A549 (cell line): ENCODE data around the gene STARD9. TPM values are rescaled to one million over a fixed set of nuclear protein-coding genes. Genes with fewer than 3 reads are reported as not detected.

Experiments used
- ATAC-seq, 2 experiments: fragments of 200-7000 bp in 1 of 2; fragments of >200 bp in 1 of 2; cut with Nextera tagmentation in 1 of 2; cut with Tn5 transposase in 1 of 2; 3 replicates each; pipeline versions ENCODE4 v1.8.0 to v1.9.1; 2018 to 2020; ENCODE audit warnings: mild to moderate bottlenecking in 1 of 2, moderate library complexity in 1 of 2
- CTCF ChIA-PET: fragments of 300-600 bp; sonication (Branson Sonifier 250); formaldehyde crosslinking; extraction: SDS; loops from one replicate; lab custom pipeline; 2021; ENCODE audit warnings: antibody characterized with exemption, inconsistent platforms; lab: Yijun Ruan, JAX
- POLR2A ChIA-PET: fragments of 350-600 bp; formaldehyde crosslinking; extraction: SDS; loops from one replicate; lab custom pipeline; 2021; ENCODE audit warnings: antibody characterized with exemption, inconsistent platforms; lab: Yijun Ruan, JAX
- DNase-seq, 2 experiments: peaks; one replicate each; pipeline versions ENCODE4 v3.0.0 to v3.0.0-alpha.2; 2011 to 2016; ENCODE audit warnings: low read depth in 1 of 2, low spot score in 1 of 2
- FAIRE-seq: peaks from 2 replicates; lab custom pipeline; 2011; peaks lifted over from hg19 to GRCh38; lab: Jason Lieb, UNC
- H3K27ac ChIP-seq, 2 experiments: fragments of >200 bp; sonication (Bioruptor Twin); formaldehyde crosslinking; 3 replicates each; pipeline ENCODE4 v1.5.1; 2016 to 2017
- H3K4me1 ChIP-seq: fragments of >200 bp; sonication (Bioruptor Twin); formaldehyde crosslinking; 3 replicates; pipeline ENCODE4 v1.6.1; 2016
- H3K4me2 ChIP-seq: fragments of >200 bp; sonication (Bioruptor Twin); formaldehyde crosslinking; 3 replicates; pipeline ENCODE4 v1.6.1; 2016
- H3K4me3 ChIP-seq: fragments of >200 bp; sonication (Bioruptor Twin); formaldehyde crosslinking; 3 replicates; pipeline ENCODE4 v1.5.1; 2016
- H3K9me3 ChIP-seq: fragments of >200 bp; sonication (Bioruptor Twin); formaldehyde crosslinking; 3 replicates; pipeline ENCODE4 v1.6.1; 2016
- ATOH8 ChIP-seq: fragments of 250-450 bp; sonication (Bioruptor Pico); IDR thresholded peaks from 2 replicates; pipeline ENCODE4 v1.5.0; 2020; ENCODE audit warnings: low read depth, mild to moderate bottlenecking, moderate library complexity
- BCL3 ChIP-seq: fragments of >200 bp; sonication (Bioruptor Twin); formaldehyde crosslinking; IDR thresholded peaks from 3 replicates; pipeline ENCODE4 v1.6.1; 2016
- CBX2 ChIP-seq: fragments of 200-600 bp; sonication (generic); IDR thresholded peaks from 2 replicates; pipeline ENCODE4 v1.6.1; 2016; ENCODE audit warnings: low read depth, mild to moderate bottlenecking, borderline replicate concordance
- CBX8 ChIP-seq: fragments of 200-600 bp; sonication (generic); IDR thresholded peaks from 2 replicates; pipeline ENCODE4 v1.6.1; 2016
- EHMT2 ChIP-seq: fragments of 200-600 bp; sonication (generic); IDR thresholded peaks from 2 replicates; pipeline ENCODE4 v1.6.1; 2016; ENCODE audit warnings: antibody characterized with exemption, low read depth, mild to moderate bottlenecking, moderate library complexity
- ESRRA ChIP-seq: fragments of 150-350 bp; IDR thresholded peaks from 2 replicates; pipeline ENCODE4 v1.6.1; 2014; ENCODE audit warnings: mild to moderate bottlenecking, low read length, borderline replicate concordance
- FOXS1 ChIP-seq: fragments of 250-450 bp; sonication (Bioruptor Pico); IDR thresholded peaks from 2 replicates; pipeline ENCODE4 v1.5.0; 2020; ENCODE audit warnings: mild to moderate bottlenecking, moderate library complexity
- HOXA7 ChIP-seq: fragments of 250-450 bp; sonication (Bioruptor Pico); IDR thresholded peaks from 2 replicates; pipeline ENCODE4 v1.5.0; 2020; ENCODE audit warnings: mild to moderate bottlenecking, moderate library complexity
- HOXB13 ChIP-seq: fragments of 250-450 bp; sonication (Bioruptor Pico); IDR thresholded peaks from 2 replicates; pipeline ENCODE4 v1.5.0; 2020; ENCODE audit warnings: low read depth, mild to moderate bottlenecking, moderate library complexity
- JUNB ChIP-seq: fragments of >200 bp; sonication (Bioruptor Twin); formaldehyde crosslinking; IDR thresholded peaks from 2 replicates; pipeline ENCODE4 v1.6.1; 2016
- KDM5A ChIP-seq: fragments of 200-600 bp; sonication (generic); IDR thresholded peaks from 2 replicates; pipeline ENCODE4 v1.6.1; 2016; ENCODE audit warnings: antibody characterized with exemption, mild to moderate bottlenecking
- MAFK ChIP-seq: fragments of 450-650 bp; IDR thresholded peaks from 2 replicates; pipeline ENCODE4 v1.6.1; 2014; ENCODE audit not compliant: partially characterized antibody
- MAX ChIP-seq: IDR thresholded peaks from 2 replicates; pipeline ENCODE4 v1.6.1; 2012
- MAZ ChIP-seq: fragments of 150-350 bp; IDR thresholded peaks from 2 replicates; pipeline ENCODE4 v1.6.1; 2014; ENCODE audit warnings: antibody characterized with exemption, low read depth, low read length, borderline replicate concordance
- MYC ChIP-seq: IDR thresholded peaks from 2 replicates; pipeline ENCODE4 v1.6.1; 2012; ENCODE audit warnings: mild to moderate bottlenecking, inconsistent platforms, low read length, improper control_type of control experiment, borderline replicate concordance
- NFE2L2 ChIP-seq: fragments of 150-350 bp; conservative IDR thresholded peaks from 2 replicates; pipeline ENCODE4 v1.6.1; 2014; ENCODE audit warnings: low read length
- RCOR1 ChIP-seq: fragments of 150-350 bp; IDR thresholded peaks from 2 replicates; pipeline ENCODE4 v1.6.1; 2014; ENCODE audit warnings: antibody characterized with exemption, low read length, low read depth
- RNF2 ChIP-seq: fragments of 200-600 bp; sonication (generic); IDR thresholded peaks from 2 replicates; pipeline ENCODE4 v1.6.1; 2016; ENCODE audit warnings: low read depth, mild to moderate bottlenecking, antibody characterized with exemption, moderate library complexity, borderline replicate concordance
- TFCP2L1 ChIP-seq: fragments of 250-450 bp; sonication (Bioruptor Pico); IDR thresholded peaks from 2 replicates; pipeline ENCODE4 v1.5.0; 2021; ENCODE audit warnings: mild to moderate bottlenecking
- TP53 ChIP-seq: fragments of 250-450 bp; sonication (Bioruptor Pico); IDR thresholded peaks from 2 replicates; pipeline ENCODE4 v1.5.0; 2021; ENCODE audit warnings: mild to moderate bottlenecking, moderate library complexity
- USF2 ChIP-seq: fragments of 450-650 bp; IDR thresholded peaks from 2 replicates; pipeline ENCODE4 v1.6.1; 2014; ENCODE audit warnings: antibody characterized with exemption
- ZC3H11A ChIP-seq: fragments of 450-650 bp; IDR thresholded peaks from 2 replicates; pipeline ENCODE4 v1.6.1; 2014; ENCODE audit warnings: antibody characterized with exemption, mild to moderate bottlenecking
- WGBS: methylation state at CpG from one replicate; pipeline ENCODE4 v1.1.6; 2017; ENCODE audit errors: missing lambda C conversion rate; 5-methylcytosine and 5-hydroxymethylcytosine counted together
- polyA plus RNA-seq, 4 experiments: library from polyadenylated mRNA; depleted of rRNA in 3 of 4; stranded (reverse); fragments of >200 nt; fragmentation: RNase III in 1 of 4; extraction: RNeasy Plus Mini Kit Qiagen cat#74134 plus additional on column Dnase treatment in 1 of 4; gene quantifications; 2 replicates in 3 of 4; 3 replicates in 1 of 4; pipeline ENCODE4 v1.2.3, GENCODE V29; 2011 to 2017

The STARD9 gene
- polyA plus RNA-seq, 2 of the 4 experiments (the other 2 are of a cell fraction): 1.2 TPM

- ATAC-seq (no peak), DNase-seq (no peak), FAIRE-seq (no peak)
- CTCF ChIA-PET: no interaction called here
- POLR2A ChIA-PET: no interaction called here
- Histone ChIP-seq H3K4me2 (peak overlapping the region; percentile 85; the same call in 2 of the 3 replicates), H3K4me3 (no peak overlapping the region), H3K9me3 (no peaks in the 10 kb centered on the region), H3K27ac (no peak overlapping the region), H3K4me1 (peaks cover 12% of the 10 kb centered on the region; the same call in 1 of the 3 replicates)
- 90% methylated on average over 1 of the region's 1 CpG for WGBS
- no peak for TF ChIP-seq ESRRA
- TF ChIP-seq ATOH8: no peak
- TF ChIP-seq HOXA7 (CRISPR knock-in tag): no peak
- no peak for TF ChIP-seq CBX8
- TF ChIP-seq CBX2: no peak
- TF ChIP-seq BCL3: no peak
- TF ChIP-seq NFE2L2: no peak
- no peak for TF ChIP-seq MAX
- TF ChIP-seq MAZ: no peak
- TF ChIP-seq ZC3H11A: no peak
- TF ChIP-seq JUNB: no peak
- no peak for TF ChIP-seq TFCP2L1 (CRISPR knock-in tag)
- no peak for TF ChIP-seq EHMT2
- TF ChIP-seq HOXB13 (CRISPR knock-in tag): no peak
- TF ChIP-seq TP53 (CRISPR knock-in tag): no peak
- TF ChIP-seq USF2: no peak
- TF ChIP-seq KDM5A: no peak
- TF ChIP-seq RCOR1: no peak
- no peak for TF ChIP-seq MAFK
- TF ChIP-seq RNF2: no peak
These were observed 1.4 kb downstream of the STARD9 start for GRCh38 chr15:42576776-42577175.

- no peak overlapping the region for H3K27ac ChIP-seq
- H3K4me2 ChIP-seq: no peak overlapping the region
- TF ChIP-seq MAFK (no peak), FOXS1 (CRISPR knock-in tag) (no peak), RCOR1 (no peak), RNF2 (no peak), ATOH8 (no peak), MYC (no peak)
- TF ChIP-seq, all 56 proteins: peak for 0
- no peaks in the 10 kb centered on the region for H3K9me3 ChIP-seq
- ChIA-PET POLR2A (no interaction called here), CTCF (no interaction called here)
- H3K4me3 ChIP-seq: no peak overlapping the region
- FAIRE-seq (no peak), ATAC-seq (no peak), DNase-seq (no peak)
- 92% methylated on average over 1 of the region's 1 CpG for WGBS
- peaks cover 14% of the 10 kb centered on the region; the same call in 1 of the 3 replicates for H3K4me1 ChIP-seq
These were observed 2.2 kb downstream of the STARD9 start for GRCh38 chr15:42577514-42578031.
